Calu3 (cell line): ENCODE measurements around the gene OR2T11. TPM values are rescaled to one million over a fixed set of nuclear protein-coding genes. Genes with fewer than 3 reads are reported as not detected.

Experiments
- total RNA-seq: library from RNA; stranded (reverse); gene quantifications from 2 replicates; pipeline ENCODE4 v1.2.3, GENCODE V29; 2022

OR2T11 gene
- total RNA-seq, 1 experiment from 2014 or later: not detected

Other genes with a start within 250 kb of the OR2T11 start
- gene OR2T1, start 232.0 kb downstream of the OR2T11 start, total RNA-seq: not detected in 2 replicates
- gene OR2T2, start 189.5 kb downstream of the OR2T11 start, total RNA-seq: not detected in 2 replicates
- not detected in 2 replicates for gene OR2T3, start 161.7 kb downstream of the OR2T11 start, total RNA-seq
- gene OR2T5, start 146.5 kb downstream of the OR2T11 start, total RNA-seq: not detected in 2 replicates
- not detected in 2 replicates for gene OR2G6, start 127.0 kb downstream of the OR2T11 start, total RNA-seq
- not detected in 2 replicates for gene OR2T29, start 72.3 kb downstream of the OR2T11 start, total RNA-seq
- not detected in 2 replicates for gene OR2T34, start 60.3 kb downstream of the OR2T11 start, total RNA-seq
- not detected in 2 replicates for gene OR2T10, start 37.4 kb downstream of the OR2T11 start, total RNA-seq
- not detected in 2 replicates for gene OR2T35, start 10.2 kb upstream of the OR2T11 start, total RNA-seq
- gene OR2T27, start 20.4 kb upstream of the OR2T11 start, total RNA-seq: not detected in 2 replicates
- gene OR14I1, start 67.7 kb upstream of the OR2T11 start, total RNA-seq: not detected in 2 replicates
- not detected in 2 replicates for gene LYPD8, start 120.7 kb upstream of the OR2T11 start, total RNA-seq
- gene SH3BP5L, start 190.8 kb upstream of the OR2T11 start, total RNA-seq: 25.3 and 27.1 TPM in 2 replicates
- 28.3 and 28.7 TPM in 2 replicates for gene ZNF672, start 203.1 kb upstream of the OR2T11 start, total RNA-seq
- 61.4 and 61.5 TPM in 2 replicates for gene ZNF692, start 224.0 kb upstream of the OR2T11 start, total RNA-seq